IMR-90 (cell line): ENCODE measurements around the gene KIAA0319L. TPM values are rescaled to one million over a fixed set of nuclear protein-coding genes. Genes with fewer than 3 reads are reported as not detected.

ENCODE experiments used
- ATAC-seq: fragments of 200-7000 bp; cut with Tn5 transposase; 2 replicates; pipeline ENCODE4 v1.9.1; 2020; ENCODE audit warnings: low read depth, mild to moderate bottlenecking, moderate library complexity
- BruUV-seq: library from RNA; stranded (reverse); fragments of 400-500 nt; replicated peaks from 2 replicates; lab custom pipeline; 2021; lab: Mats Ljungman, UMichigan
- CTCF ChIA-PET: fragments of 300-600 bp; formaldehyde crosslinking; extraction: SDS; loops from one replicate; lab custom pipeline; 2021; ENCODE audit warnings: antibody characterized with exemption; lab: Yijun Ruan, JAX
- POLR2A ChIA-PET: fragments of 300-600 bp; sonication (Branson Sonifier 250); formaldehyde crosslinking; loops from one replicate; lab custom pipeline; 2022; ENCODE audit warnings: antibody characterized with exemption; ENCODE audit not compliant: unreplicated experiment; lab: Charles Lee
- DNase-seq: peaks from one replicate; pipeline ENCODE4 v3.0.0; 2013
- H2AFZ ChIP-seq: replicated peaks from 2 replicates; pipeline ENCODE3; 2013; ENCODE audit warnings: low read length, mild to moderate bottlenecking; ENCODE audit not compliant: poor library complexity
- H2AK5ac ChIP-seq: 2 replicates; pipeline ENCODE4 v1.6.1; 2013; ENCODE audit warnings: low read depth, low read length, inconsistent platforms
- H2AK9ac ChIP-seq: replicated peaks from 2 replicates; pipeline ENCODE3; 2013; ENCODE audit warnings: mild to moderate bottlenecking, low read depth, low read length, moderate library complexity; ENCODE audit not compliant: poor library complexity
- H2BK120ac ChIP-seq: 2 replicates; pipeline ENCODE4 v1.6.1; 2013; ENCODE audit warnings: low read depth, low read length, inconsistent platforms
- H2BK15ac ChIP-seq: 3 replicates; pipeline ENCODE4 v1.6.1; 2013; ENCODE audit warnings: low read depth, low read length, inconsistent platforms
- H2BK20ac ChIP-seq: 2 replicates; pipeline ENCODE4 v1.6.1; 2013; ENCODE audit warnings: low read depth, mild to moderate bottlenecking, inconsistent platforms, low read length, moderate library complexity
- H2BK5ac ChIP-seq: 2 replicates; pipeline ENCODE4 v1.6.1; 2013; ENCODE audit warnings: mild to moderate bottlenecking, low read depth, low read length, inconsistent platforms; ENCODE audit not compliant: poor library complexity, severe bottlenecking
- H3K14ac ChIP-seq: replicated peaks from 2 replicates; pipeline ENCODE4 v1.6.1; 2013; ENCODE audit warnings: low read depth, low read length, inconsistent platforms
- H3K18ac ChIP-seq: 2 replicates; pipeline ENCODE4 v1.6.1; 2013; ENCODE audit warnings: low read depth, low read length, control low read depth
- H3K23ac ChIP-seq: 2 replicates; pipeline ENCODE4 v1.6.1; 2013; ENCODE audit warnings: low read depth, low read length, inconsistent platforms
- H3K27ac ChIP-seq: 2 replicates; pipeline ENCODE4 v1.5.1; 2013; ENCODE audit warnings: mild to moderate bottlenecking, control low read depth, low read length; ENCODE audit not compliant: insufficient read depth
- H3K27me3 ChIP-seq: 2 replicates; pipeline ENCODE4 v1.6.1; 2013; ENCODE audit warnings: low read length; ENCODE audit not compliant: control insufficient read depth, insufficient read depth
- H3K36me3 ChIP-seq: 2 replicates; pipeline ENCODE4 v1.6.1; 2013; ENCODE audit warnings: low read length, mixed read lengths; ENCODE audit not compliant: control insufficient read depth, insufficient read depth
- H3K4ac ChIP-seq: 2 replicates; pipeline ENCODE4 v1.6.1; 2013; ENCODE audit warnings: low read depth, low read length, inconsistent platforms
- H3K4me1 ChIP-seq: 2 replicates; pipeline ENCODE4 v1.6.1; 2013; ENCODE audit warnings: low read length, mixed read lengths; ENCODE audit not compliant: control insufficient read depth, insufficient read depth
- H3K4me2 ChIP-seq: 2 replicates; pipeline ENCODE4 v1.6.1; 2013; ENCODE audit warnings: low read depth, mild to moderate bottlenecking, control low read depth, low read length, moderate library complexity
- H3K4me3 ChIP-seq: 2 replicates; pipeline ENCODE4 v1.5.1; 2013; ENCODE audit warnings: low read depth, mild to moderate bottlenecking, control low read depth, low read length, moderate library complexity; ENCODE audit not compliant: insufficient read depth
- H3K56ac ChIP-seq: 2 replicates; pipeline ENCODE4 v1.6.1; 2013; ENCODE audit warnings: low read length, inconsistent platforms; ENCODE audit not compliant: insufficient read depth; ENCODE audit errors: extremely low read depth
- H3K79me1 ChIP-seq, 2 experiments: 2 replicates each; pipeline ENCODE4 v1.6.1; 2013; ENCODE audit warnings: low read length in 2 of 2, inconsistent platforms in 1 of 2, low read depth in 1 of 2
- H3K9ac ChIP-seq: 2 replicates; pipeline ENCODE4 v1.6.1; 2013; ENCODE audit warnings: low read depth, low read length, control low read depth
- H3K9me1 ChIP-seq: 2 replicates; pipeline ENCODE4 v1.6.1; 2013; ENCODE audit warnings: low read length, inconsistent platforms; ENCODE audit not compliant: insufficient read depth
- H3K9me3 ChIP-seq: 2 replicates; pipeline ENCODE4 v1.6.1; 2013; ENCODE audit warnings: low read length; ENCODE audit not compliant: control insufficient read depth, insufficient read depth
- H4K20me1 ChIP-seq: 2 replicates; pipeline ENCODE4 v1.6.1; 2013; ENCODE audit warnings: low read length, inconsistent platforms; ENCODE audit not compliant: insufficient read depth
- H4K5ac ChIP-seq: 2 replicates; pipeline ENCODE4 v1.6.1; 2013; ENCODE audit warnings: mild to moderate bottlenecking, low read depth, low read length, control low read depth
- H4K8ac ChIP-seq, 2 experiments: 2 replicates each; pipeline ENCODE4 v1.6.1; 2013; ENCODE audit warnings: low read depth in 2 of 2, low read length in 2 of 2, control low read depth in 1 of 2, inconsistent platforms in 1 of 2
- H4K91ac ChIP-seq: 2 replicates; pipeline ENCODE4 v1.6.1; 2013; ENCODE audit warnings: low read depth, low read length, inconsistent platforms; ENCODE audit not compliant: insufficient read depth
- CHD1 ChIP-seq: IDR thresholded peaks from 2 replicates; pipeline ENCODE4 v1.6.1; 2012; ENCODE audit warnings: low read depth, low read length, improper control_type of control experiment
- FOS ChIP-seq: fragments of 150-350 bp; IDR thresholded peaks from 2 replicates; pipeline ENCODE4 v1.6.1; 2016; ENCODE audit warnings: low read depth, low read length
- MAFK ChIP-seq: IDR thresholded peaks from 2 replicates; pipeline ENCODE4 v1.6.1; 2012; ENCODE audit warnings: low read depth, low read length, improper control_type of control experiment
- MXI1 ChIP-seq: IDR thresholded peaks from 2 replicates; pipeline ENCODE4 v1.6.1; 2012; ENCODE audit warnings: low read depth, mild to moderate bottlenecking, low read length, moderate library complexity, borderline replicate concordance
- NFE2L2 ChIP-seq: fragments of 150-350 bp; IDR thresholded peaks from 2 replicates; pipeline ENCODE4 v1.6.1; 2016; ENCODE audit warnings: low read depth, mild to moderate bottlenecking, low read length
- POLR2A ChIP-seq: IDR thresholded peaks from 2 replicates; pipeline ENCODE4 v1.6.1; 2012; ENCODE audit warnings: mild to moderate bottlenecking, low read depth, low read length
- RAD21 ChIP-seq: IDR thresholded peaks from 2 replicates; pipeline ENCODE4 v1.6.1; 2012; ENCODE audit warnings: low read length, improper control_type of control experiment
- RCOR1 ChIP-seq: IDR thresholded peaks from 2 replicates; pipeline ENCODE4 v1.6.1; 2012; ENCODE audit warnings: mild to moderate bottlenecking, low read length, improper control_type of control experiment; ENCODE audit not compliant: insufficient replicate concordance
- RFX5 ChIP-seq: IDR thresholded peaks from 2 replicates; pipeline ENCODE4 v1.8.0; 2012; ENCODE audit warnings: low read depth, mild to moderate bottlenecking, low read length, moderate library complexity
- SMC3 ChIP-seq: fragments of 150-350 bp; IDR thresholded peaks from 2 replicates; pipeline ENCODE4 v1.6.1; 2016; ENCODE audit warnings: low read depth, mild to moderate bottlenecking, antibody characterized with exemption, low read length, moderate library complexity
- WGBS, 2 experiments: methylation state at CpG; one replicate each; pipeline versions ENCODE4 v1.1.5 to v1.1.7; 2013; ENCODE audit warnings: missing lambda C conversion rate in 2 of 2; ENCODE audit not compliant: insufficient read length in 1 of 2; ENCODE audit errors: extremely low coverage in 2 of 2; 5-methylcytosine and 5-hydroxymethylcytosine counted together
- dilution Hi-C: fragments of 300-500 bp; cut with HindIII; formaldehyde crosslinking; loops from one replicate; pipeline ENCODE4 v1.14.3; 2018; ENCODE audit warnings: low sequenced_read_pairs; ENCODE audit not compliant: unreplicated experiment
- in situ Hi-C: fragments of 300-500 bp; cut with MboI; formaldehyde crosslinking; loops from 3 replicates; pipeline ENCODE4 v1.14.3; 2019; ENCODE audit warnings: low sequenced_read_pairs, inconsistent platforms, mixed read lengths
- intact Hi-C: fragments of 100-400 bp; cut with micrococcal nuclease; formaldehyde crosslinking; loops from 2 replicates; pipeline ENCODE4 v1.10.0; 2022
- polyA plus RNA-seq, 3 experiments: library from polyadenylated mRNA; depleted of rRNA; stranded (reverse); fragments of >200 nt; gene quantifications; 2 replicates each; pipeline ENCODE4 v1.2.3, GENCODE V29; 2012; ENCODE audit warnings: low replicate concordance in 1 of 3
- total RNA-seq: library from RNA; depleted of rRNA; stranded (reverse); fragments of >200 nt; gene quantifications from 2 replicates; pipeline ENCODE4 v1.2.3, GENCODE V29; 2012
- TF ChIP-seq, protein P1 (sequence below): conservative IDR thresholded peaks from 2 replicates; pipeline ENCODE4 v1.5.1; 2012; ENCODE audit warnings: mild to moderate bottlenecking, low read depth, low read length, improper control_type of control experiment
- TF ChIP-seq, protein P2 (sequence below): fragments of 150-350 bp; IDR thresholded peaks from 2 replicates; pipeline ENCODE4 v1.6.1; 2016; ENCODE audit warnings: low read depth, mild to moderate bottlenecking, low read length, moderate library complexity, borderline replicate concordance
- TF ChIP-seq, protein P3 (sequence below): fragments of 150-350 bp; IDR thresholded peaks from 2 replicates; pipeline ENCODE4 v1.6.1; 2017; ENCODE audit warnings: mild to moderate bottlenecking, antibody characterized with exemption, low read length, low read depth

The KIAA0319L gene
- total and polyA plus RNA-seq, 2 of the 4 experiments (the other 2 are of a cell fraction): 38.0 to 49.8 TPM

DNA sequence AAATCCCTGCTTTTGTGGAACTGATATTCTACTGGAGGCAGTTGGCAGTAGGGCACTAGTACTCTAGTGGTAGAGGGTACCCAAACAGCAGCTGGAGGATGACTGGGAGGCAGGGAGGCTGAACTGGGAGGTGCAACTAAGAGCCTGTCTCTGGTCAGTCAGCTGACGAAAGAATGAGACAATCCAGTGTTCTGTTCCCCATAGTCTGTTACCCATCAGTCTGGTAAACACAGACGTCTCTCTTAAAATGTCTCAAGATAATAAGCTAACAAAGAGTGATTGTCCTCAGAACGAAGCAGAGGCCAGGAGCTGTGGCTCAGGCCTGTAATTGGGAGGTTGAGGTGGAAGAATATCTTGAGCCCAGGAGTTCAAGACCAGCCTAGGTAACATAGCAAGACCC is 46.3 kb upstream of the KIAA0319L start:
- POLR2A ChIA-PET: no interaction called here
- no peak overlapping the region for H2BK20ac ChIP-seq
- H3K4me2 ChIP-seq: no peak overlapping the region
- WGBS, 2 experiments: 100% methylated on average over 1 of the region's 3 CpGs; no CpG with 5 or more reads in 1 of the 2 experiments
- H4K8ac ChIP-seq: no peak overlapping the region
- no peak overlapping the region for H2AK5ac ChIP-seq
- no peak overlapping the region for H3K23ac ChIP-seq
- CTCF ChIA-PET: no interaction called here
- H2AFZ ChIP-seq: no peak overlapping the region
- no peak for TF ChIP-seq MXI1
- TF ChIP-seq RCOR1: no peak
- TF ChIP-seq, protein P1, sequence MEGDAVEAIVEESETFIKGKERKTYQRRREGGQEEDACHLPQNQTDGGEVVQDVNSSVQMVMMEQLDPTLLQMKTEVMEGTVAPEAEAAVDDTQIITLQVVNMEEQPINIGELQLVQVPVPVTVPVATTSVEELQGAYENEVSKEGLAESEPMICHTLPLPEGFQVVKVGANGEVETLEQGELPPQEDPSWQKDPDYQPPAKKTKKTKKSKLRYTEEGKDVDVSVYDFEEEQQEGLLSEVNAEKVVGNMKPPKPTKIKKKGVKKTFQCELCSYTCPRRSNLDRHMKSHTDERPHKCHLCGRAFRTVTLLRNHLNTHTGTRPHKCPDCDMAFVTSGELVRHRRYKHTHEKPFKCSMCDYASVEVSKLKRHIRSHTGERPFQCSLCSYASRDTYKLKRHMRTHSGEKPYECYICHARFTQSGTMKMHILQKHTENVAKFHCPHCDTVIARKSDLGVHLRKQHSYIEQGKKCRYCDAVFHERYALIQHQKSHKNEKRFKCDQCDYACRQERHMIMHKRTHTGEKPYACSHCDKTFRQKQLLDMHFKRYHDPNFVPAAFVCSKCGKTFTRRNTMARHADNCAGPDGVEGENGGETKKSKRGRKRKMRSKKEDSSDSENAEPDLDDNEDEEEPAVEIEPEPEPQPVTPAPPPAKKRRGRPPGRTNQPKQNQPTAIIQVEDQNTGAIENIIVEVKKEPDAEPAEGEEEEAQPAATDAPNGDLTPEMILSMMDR: no peak
- TF ChIP-seq RFX5: no peak
- no peak for TF ChIP-seq NFE2L2
- TF ChIP-seq CHD1: no peak
- TF ChIP-seq MAFK: no peak
- TF ChIP-seq POLR2A: no peak
- TF ChIP-seq, protein P2, sequence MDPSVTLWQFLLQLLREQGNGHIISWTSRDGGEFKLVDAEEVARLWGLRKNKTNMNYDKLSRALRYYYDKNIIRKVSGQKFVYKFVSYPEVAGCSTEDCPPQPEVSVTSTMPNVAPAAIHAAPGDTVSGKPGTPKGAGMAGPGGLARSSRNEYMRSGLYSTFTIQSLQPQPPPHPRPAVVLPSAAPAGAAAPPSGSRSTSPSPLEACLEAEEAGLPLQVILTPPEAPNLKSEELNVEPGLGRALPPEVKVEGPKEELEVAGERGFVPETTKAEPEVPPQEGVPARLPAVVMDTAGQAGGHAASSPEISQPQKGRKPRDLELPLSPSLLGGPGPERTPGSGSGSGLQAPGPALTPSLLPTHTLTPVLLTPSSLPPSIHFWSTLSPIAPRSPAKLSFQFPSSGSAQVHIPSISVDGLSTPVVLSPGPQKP: no peak
- TF ChIP-seq, protein P3, sequence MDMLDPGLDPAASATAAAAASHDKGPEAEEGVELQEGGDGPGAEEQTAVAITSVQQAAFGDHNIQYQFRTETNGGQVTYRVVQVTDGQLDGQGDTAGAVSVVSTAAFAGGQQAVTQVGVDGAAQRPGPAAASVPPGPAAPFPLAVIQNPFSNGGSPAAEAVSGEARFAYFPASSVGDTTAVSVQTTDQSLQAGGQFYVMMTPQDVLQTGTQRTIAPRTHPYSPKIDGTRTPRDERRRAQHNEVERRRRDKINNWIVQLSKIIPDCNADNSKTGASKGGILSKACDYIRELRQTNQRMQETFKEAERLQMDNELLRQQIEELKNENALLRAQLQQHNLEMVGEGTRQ: no peak
- TF ChIP-seq FOS: no peak
- no peak for TF ChIP-seq SMC3
- TF ChIP-seq RAD21: no peak
- H3K79me1 ChIP-seq: peaks cover 15 to 24% of the 10 kb centered on the region in 2 experiments; a peak in 3 of 4 replicates
- no TSS peak for BruUV-seq
- peaks cover 6% of the 10 kb centered on the region; the same call in 1 of the 2 replicates for H4K20me1 ChIP-seq
- H4K5ac ChIP-seq: no peak overlapping the region
- H3K56ac ChIP-seq: no peak overlapping the region
- H2BK120ac ChIP-seq: no peak overlapping the region
- no peak overlapping the region for H3K4ac ChIP-seq
- H3K9me1 ChIP-seq: peaks cover 6% of the 10 kb centered on the region; the same call in 1 of the 2 replicates
- H2BK15ac ChIP-seq: no peak overlapping the region
- no peak overlapping the region for H3K27ac ChIP-seq
- no peak overlapping the region for H4K91ac ChIP-seq
- H3K4me1 ChIP-seq: peaks cover 2% of the 10 kb centered on the region; the same call in 1 of the 2 replicates
- DNase-seq (no peak), ATAC-seq (no peak)
- dilution Hi-C loops (no loop called here), intact Hi-C loops (no loop called here), in situ Hi-C loops (no loop called here)
- no peak overlapping the region for H3K18ac ChIP-seq
- no peak overlapping the region for H2BK5ac ChIP-seq
- H3K9me3 ChIP-seq: no peaks in the 10 kb centered on the region
- no peak overlapping the region for H3K9ac ChIP-seq
- no peak overlapping the region for H3K14ac ChIP-seq
- H3K36me3 ChIP-seq: peaks cover 31% of the 10 kb centered on the region
- H3K27me3 ChIP-seq: no peaks in the 10 kb centered on the region
- H3K4me3 ChIP-seq: no peak overlapping the region
- H2AK9ac ChIP-seq: no peak overlapping the region
